Liver (tissue), 9 donors: ENCODE measurements around the gene FGD5. TPM values are rescaled to one million over a fixed set of nuclear protein-coding genes. Genes with fewer than 3 reads are reported as not detected.

Experiments
- DNase-seq: peaks from one replicate; pipeline ENCODE4 v3.0.0-alpha.2; 2017; ENCODE audit warnings: low spot score
- H3K27ac ChIP-seq, 2 donors: one replicate each; pipeline ENCODE4 v1.7.0; 2013; ENCODE audit warnings: inconsistent platforms in 2 of 2, low read length in 2 of 2, control low read depth in 1 of 2, low read depth in 1 of 2, mild to moderate bottlenecking in 1 of 2
- H3K27me3 ChIP-seq, 4 donors: one replicate each; pipeline versions ENCODE4 v1.6.1 to v1.7.0; 2013; ENCODE audit warnings: low read length in 3 of 4, inconsistent platforms in 1 of 4, mild to moderate bottlenecking in 1 of 4, moderate library complexity in 1 of 4; ENCODE audit not compliant: control insufficient read depth in 4 of 4, insufficient read depth in 4 of 4
- H3K36me3 ChIP-seq, 4 donors: one replicate each; pipeline versions ENCODE4 v1.6.1 to v1.7.0; 2013; ENCODE audit warnings: low read length in 3 of 4, mild to moderate bottlenecking in 3 of 4, low read depth in 1 of 4, moderate library complexity in 1 of 4; ENCODE audit not compliant: control insufficient read depth in 4 of 4, insufficient read depth in 3 of 4
- H3K4me1 ChIP-seq, 4 donors: one replicate each; pipeline versions ENCODE4 v1.6.1 to v1.7.0; 2013; ENCODE audit warnings: low read length in 3 of 4, mild to moderate bottlenecking in 3 of 4, moderate library complexity in 1 of 4; ENCODE audit not compliant: control insufficient read depth in 4 of 4, insufficient read depth in 4 of 4
- H3K4me3 ChIP-seq, 3 donors: one replicate each; pipeline versions ENCODE4 v1.6.1 to v1.7.0; 2013; ENCODE audit warnings: low read length in 3 of 3, control low read depth in 1 of 3, low read depth in 1 of 3, mild to moderate bottlenecking in 1 of 3
- H3K9ac ChIP-seq, 2 donors: one replicate each; pipeline ENCODE4 v1.7.0; 2013; ENCODE audit warnings: low read length in 2 of 2, mild to moderate bottlenecking in 2 of 2, moderate library complexity in 2 of 2, control low read depth in 1 of 2, low read depth in 1 of 2
- H3K9me3 ChIP-seq, 4 donors: one replicate each; pipeline versions ENCODE4 v1.6.1 to v1.7.0; 2013; ENCODE audit warnings: low read length in 3 of 4; ENCODE audit not compliant: control insufficient read depth in 4 of 4
- ATF3 ChIP-seq: IDR thresholded peaks from 2 replicates; pipeline ENCODE4 v1.6.1; 2016; ENCODE audit warnings: antibody characterized with exemption
- EGR1 ChIP-seq, 2 donors: IDR thresholded peaks; 2 replicates each; pipeline ENCODE4 v1.6.1; 2016 to 2018; ENCODE audit warnings: antibody characterized with exemption in 2 of 2, low read depth in 2 of 2
- FOXA2 ChIP-seq: IDR thresholded peaks from 2 replicates; pipeline ENCODE4 v1.6.1; 2016; ENCODE audit warnings: antibody characterized with exemption
- GABPA ChIP-seq, 2 donors: IDR thresholded peaks in 1 of 2; conservative IDR thresholded peaks in 1 of 2; 2 replicates each; pipeline ENCODE4 v1.6.1; 2016; ENCODE audit warnings: antibody characterized with exemption in 2 of 2, mild to moderate bottlenecking in 1 of 2, moderate library complexity in 1 of 2
- JUND ChIP-seq, 2 donors: IDR thresholded peaks; 2 replicates each; pipeline ENCODE4 v1.6.1; 2016; ENCODE audit warnings: antibody characterized with exemption in 2 of 2
- RAD21 ChIP-seq, 2 donors: IDR thresholded peaks; 2 replicates each; pipeline ENCODE4 v1.6.1; 2016; ENCODE audit warnings: antibody characterized with exemption in 2 of 2, mild to moderate bottlenecking in 2 of 2
- RXRA ChIP-seq, 2 donors: IDR thresholded peaks; 2 replicates each; pipeline ENCODE4 v1.6.1; 2017 to 2018; ENCODE audit warnings: antibody characterized with exemption in 2 of 2, mild to moderate bottlenecking in 1 of 2
- SP1 ChIP-seq: IDR thresholded peaks from 2 replicates; pipeline ENCODE4 v1.6.1; 2018; ENCODE audit warnings: antibody characterized with exemption, mild to moderate bottlenecking
- YY1 ChIP-seq: IDR thresholded peaks from 2 replicates; pipeline ENCODE4 v1.6.1; 2016; ENCODE audit warnings: antibody characterized with exemption, mild to moderate bottlenecking
- ZBTB33 ChIP-seq: IDR thresholded peaks from 2 replicates; pipeline ENCODE4 v1.6.1; 2016; ENCODE audit warnings: antibody characterized with exemption
- WGBS: extraction: QIAGEN DNeasy Blood & Tissue Kit; methylation state at CpG from one replicate; pipeline ENCODE4 v1.1.7; 2013; 5-methylcytosine and 5-hydroxymethylcytosine counted together
- polyA plus RNA-seq, 2 donors: library from polyadenylated mRNA; stranded (reverse) in 1 of 2; unstranded in 1 of 2; fragments of 200-250 nt in 1 of 2; fragments of >200 nt in 1 of 2; fragmentation: Nextera tagmentation in 1 of 2; extraction: Ambion mirVana in 1 of 2; gene quantifications; one replicate each; pipeline versions ENCODE4 v1.2.1 to v1.2.3, GENCODE V29; 2013 to 2015
- total RNA-seq, 2 donors: library from RNA; depleted of rRNA; stranded (reverse); fragments of >200 nt; gene quantifications; one replicate each; pipeline ENCODE4 v1.2.3, GENCODE V29; 2014
- TF ChIP-seq, protein P1 (sequence below): IDR thresholded peaks from 2 replicates; pipeline ENCODE4 v1.6.1; 2016; ENCODE audit warnings: antibody characterized with exemption, mild to moderate bottlenecking
- TF ChIP-seq, protein P2 (sequence below): fragments of 150-350 bp; IDR thresholded peaks from 2 replicates; pipeline ENCODE4 v1.5.1; 2017; ENCODE audit warnings: improper control_type of control experiment, low read depth, low read length; ENCODE audit not compliant: missing input control
- donor health status: healthy.
- donor health status: healthy.
- donor health status: healthy.
- donor health status: healthy.
- donor health status: healthy.

The FGD5 gene
- total and polyA plus RNA-seq, 4 donors: 2.0 to 6.3 (median 3.1) TPM

GRCh38 chr3:14880447-14881106, 61.8 kb downstream of the FGD5 start:
- no peak for TF ChIP-seq ATF3
- TF ChIP-seq, protein P1, sequence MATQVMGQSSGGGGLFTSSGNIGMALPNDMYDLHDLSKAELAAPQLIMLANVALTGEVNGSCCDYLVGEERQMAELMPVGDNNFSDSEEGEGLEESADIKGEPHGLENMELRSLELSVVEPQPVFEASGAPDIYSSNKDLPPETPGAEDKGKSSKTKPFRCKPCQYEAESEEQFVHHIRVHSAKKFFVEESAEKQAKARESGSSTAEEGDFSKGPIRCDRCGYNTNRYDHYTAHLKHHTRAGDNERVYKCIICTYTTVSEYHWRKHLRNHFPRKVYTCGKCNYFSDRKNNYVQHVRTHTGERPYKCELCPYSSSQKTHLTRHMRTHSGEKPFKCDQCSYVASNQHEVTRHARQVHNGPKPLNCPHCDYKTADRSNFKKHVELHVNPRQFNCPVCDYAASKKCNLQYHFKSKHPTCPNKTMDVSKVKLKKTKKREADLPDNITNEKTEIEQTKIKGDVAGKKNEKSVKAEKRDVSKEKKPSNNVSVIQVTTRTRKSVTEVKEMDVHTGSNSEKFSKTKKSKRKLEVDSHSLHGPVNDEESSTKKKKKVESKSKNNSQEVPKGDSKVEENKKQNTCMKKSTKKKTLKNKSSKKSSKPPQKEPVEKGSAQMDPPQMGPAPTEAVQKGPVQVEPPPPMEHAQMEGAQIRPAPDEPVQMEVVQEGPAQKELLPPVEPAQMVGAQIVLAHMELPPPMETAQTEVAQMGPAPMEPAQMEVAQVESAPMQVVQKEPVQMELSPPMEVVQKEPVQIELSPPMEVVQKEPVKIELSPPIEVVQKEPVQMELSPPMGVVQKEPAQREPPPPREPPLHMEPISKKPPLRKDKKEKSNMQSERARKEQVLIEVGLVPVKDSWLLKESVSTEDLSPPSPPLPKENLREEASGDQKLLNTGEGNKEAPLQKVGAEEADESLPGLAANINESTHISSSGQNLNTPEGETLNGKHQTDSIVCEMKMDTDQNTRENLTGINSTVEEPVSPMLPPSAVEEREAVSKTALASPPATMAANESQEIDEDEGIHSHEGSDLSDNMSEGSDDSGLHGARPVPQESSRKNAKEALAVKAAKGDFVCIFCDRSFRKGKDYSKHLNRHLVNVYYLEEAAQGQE: no peak
- TF ChIP-seq FOXA2: no peak
- TF ChIP-seq SP1: no peak
- TF ChIP-seq, protein P2, sequence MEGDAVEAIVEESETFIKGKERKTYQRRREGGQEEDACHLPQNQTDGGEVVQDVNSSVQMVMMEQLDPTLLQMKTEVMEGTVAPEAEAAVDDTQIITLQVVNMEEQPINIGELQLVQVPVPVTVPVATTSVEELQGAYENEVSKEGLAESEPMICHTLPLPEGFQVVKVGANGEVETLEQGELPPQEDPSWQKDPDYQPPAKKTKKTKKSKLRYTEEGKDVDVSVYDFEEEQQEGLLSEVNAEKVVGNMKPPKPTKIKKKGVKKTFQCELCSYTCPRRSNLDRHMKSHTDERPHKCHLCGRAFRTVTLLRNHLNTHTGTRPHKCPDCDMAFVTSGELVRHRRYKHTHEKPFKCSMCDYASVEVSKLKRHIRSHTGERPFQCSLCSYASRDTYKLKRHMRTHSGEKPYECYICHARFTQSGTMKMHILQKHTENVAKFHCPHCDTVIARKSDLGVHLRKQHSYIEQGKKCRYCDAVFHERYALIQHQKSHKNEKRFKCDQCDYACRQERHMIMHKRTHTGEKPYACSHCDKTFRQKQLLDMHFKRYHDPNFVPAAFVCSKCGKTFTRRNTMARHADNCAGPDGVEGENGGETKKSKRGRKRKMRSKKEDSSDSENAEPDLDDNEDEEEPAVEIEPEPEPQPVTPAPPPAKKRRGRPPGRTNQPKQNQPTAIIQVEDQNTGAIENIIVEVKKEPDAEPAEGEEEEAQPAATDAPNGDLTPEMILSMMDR: no peak
- no peak for TF ChIP-seq RXRA (IDR thresholded peaks at IDR 0.05)
- TF ChIP-seq YY1: no peak
- TF ChIP-seq JUND (IDR thresholded peaks at IDR 0.05): no peak
- no peak for TF ChIP-seq GABPA (IDR thresholded peaks at IDR 0.05 in 1 of 2, conservative IDR thresholded peaks at IDR 0.05 in 1 of 2)
- TF ChIP-seq EGR1 (IDR thresholded peaks at IDR 0.05; ENCODE audit: low read depth in 2 of 2): no peak
- TF ChIP-seq RAD21 (IDR thresholded peaks at IDR 0.05): no peak
- Histone ChIP-seq H3K27ac (no peak overlapping the region), H3K4me3 (no peak overlapping the region), H3K9ac (no peak overlapping the region), H3K27me3 (no peaks in the 10 kb centered on the region), H3K4me1 (peaks cover 8 to 16% (median 10%) of the 10 kb centered on the region in 4 donors), H3K36me3 (no peaks in the 10 kb centered on the region), H3K9me3 (no peaks in the 10 kb centered on the region)
- DNase-seq: no peak
- 79% methylated on average over 10 of the region's 10 CpGs for WGBS

GRCh38 chr3:14883226-14883625, 64.5 kb downstream of the FGD5 start:
- H3K9me3 ChIP-seq: no peaks in the 10 kb centered on the region
- no peaks in the 10 kb centered on the region for H3K4me1 ChIP-seq
- H3K9ac ChIP-seq: no peak overlapping the region
- H3K27ac ChIP-seq: no peak overlapping the region
- no peaks in the 10 kb centered on the region for H3K36me3 ChIP-seq
- no peak overlapping the region for H3K4me3 ChIP-seq
- TF ChIP-seq ZBTB33 (no peak), YY1 (no peak)
- TF ChIP-seq, protein P1: no peak
- 96% methylated on average over 5 of the region's 5 CpGs for WGBS
- H3K27me3 ChIP-seq: no peaks in the 10 kb centered on the region
- no peak for DNase-seq
